UCSD-AML1 (cell line): ENCODE results near the gene SLC15A3.

Experiments used
- DNase-seq: peaks from one replicate; lab custom pipeline; 2025; ENCODE audit not compliant: unreplicated experiment; lab: John Stamatoyannopoulos, UW

The SLC15A3 gene

GRCh38 chr11:60946601-60947264, 5.2 kb downstream of the SLC15A3 start:
- DNase-seq = no peak

GRCh38 chr11:60945295-60945667, 6.7 kb downstream of the SLC15A3 start:
- no peak for DNase-seq

- DNase-seq = no peak
Measured at GRCh38 chr11:60944490-60945294, 7.3 kb downstream of the SLC15A3 start.

GRCh38 chr11:60942970-60943565, 8.9 kb downstream of the SLC15A3 start:
- no peak for DNase-seq

- no peak for DNase-seq
Measured at GRCh38 chr11:60942219-60942618, 9.8 kb downstream of the SLC15A3 start.

- DNase-seq = no peak
Measured at GRCh38 chr11:60941371-60942119, 10.4 kb downstream of the SLC15A3 start.

GRCh38 chr11:60939855-60940254, 12.1 kb downstream of the SLC15A3 start:
- DNase-seq = no peak

GRCh38 chr11:60939301-60939700, 12.7 kb downstream of the SLC15A3 start:
- no peak for DNase-seq

- no peak for DNase-seq
Measured at GRCh38 chr11:60938500-60938899, 13.5 kb downstream of the SLC15A3 start.

GRCh38 chr11:60937811-60938210, 14.2 kb downstream of the SLC15A3 start:
- DNase-seq = no peak

GRCh38 chr11:60937144-60937527, 14.8 kb downstream of the SLC15A3 start:
- DNase-seq = no peak

GRCh38 chr11:60936467-60937143, 15.4 kb downstream of the SLC15A3 start:
- DNase-seq = no peak

GRCh38 chr11:60935676-60936442, 16.1 kb downstream of the SLC15A3 start:
- no peak for DNase-seq

- DNase-seq = no peak
Measured at GRCh38 chr11:60934790-60935605, 17.0 kb downstream of the SLC15A3 start.

GRCh38 chr11:60934124-60934789, 17.7 kb downstream of the SLC15A3 start:
- DNase-seq = no peak

- DNase-seq = no peak
Measured at GRCh38 chr11:60933416-60934123, 18.4 kb downstream of the SLC15A3 start.

- DNase-seq = no peak
Measured at GRCh38 chr11:60932605-60933356, 19.2 kb downstream of the SLC15A3 start.
